Measurements from ENCODE around the gene CAMK1.

Gene CAMK1

DNA sequence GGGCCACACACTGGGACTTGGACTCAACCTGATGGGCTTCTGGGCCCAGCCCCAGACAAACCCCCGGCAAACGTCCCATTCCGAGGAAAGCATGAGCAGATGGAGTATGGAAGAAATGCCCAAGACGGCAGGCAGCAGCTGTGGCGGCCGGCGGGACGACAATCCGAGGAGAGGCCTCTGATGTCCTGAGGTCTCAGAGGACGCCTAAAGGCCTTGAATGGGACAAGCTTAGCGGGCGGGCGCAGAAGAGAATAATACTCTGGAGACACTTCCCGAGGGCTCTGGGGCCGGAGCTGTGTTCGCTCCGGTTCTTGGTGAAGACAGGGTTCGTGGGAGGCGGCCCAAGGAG, 20.5 kb downstream of the CAMK1 start:
- TF ChIP-seq SIN3A (IDR thresholded peaks at IDR 0.05; ENCODE audit: borderline replicate concordance, insufficient read depth, low read length) (no peak), TAF1 (IDR thresholded peaks at IDR 0.05; ENCODE audit: borderline replicate concordance, insufficient read depth, low read length) (no peak), FOXP2 (optimal IDR thresholded peaks at IDR 0.05; ENCODE audit: borderline replicate concordance, extremely low read depth, extremely low read length, insufficient read depth) (no peak), POLR2AphosphoS5 (IDR thresholded peaks at IDR 0.05; ENCODE audit: low read depth, low read length) (no peak)
- TF ChIP-seq, protein P1, sequence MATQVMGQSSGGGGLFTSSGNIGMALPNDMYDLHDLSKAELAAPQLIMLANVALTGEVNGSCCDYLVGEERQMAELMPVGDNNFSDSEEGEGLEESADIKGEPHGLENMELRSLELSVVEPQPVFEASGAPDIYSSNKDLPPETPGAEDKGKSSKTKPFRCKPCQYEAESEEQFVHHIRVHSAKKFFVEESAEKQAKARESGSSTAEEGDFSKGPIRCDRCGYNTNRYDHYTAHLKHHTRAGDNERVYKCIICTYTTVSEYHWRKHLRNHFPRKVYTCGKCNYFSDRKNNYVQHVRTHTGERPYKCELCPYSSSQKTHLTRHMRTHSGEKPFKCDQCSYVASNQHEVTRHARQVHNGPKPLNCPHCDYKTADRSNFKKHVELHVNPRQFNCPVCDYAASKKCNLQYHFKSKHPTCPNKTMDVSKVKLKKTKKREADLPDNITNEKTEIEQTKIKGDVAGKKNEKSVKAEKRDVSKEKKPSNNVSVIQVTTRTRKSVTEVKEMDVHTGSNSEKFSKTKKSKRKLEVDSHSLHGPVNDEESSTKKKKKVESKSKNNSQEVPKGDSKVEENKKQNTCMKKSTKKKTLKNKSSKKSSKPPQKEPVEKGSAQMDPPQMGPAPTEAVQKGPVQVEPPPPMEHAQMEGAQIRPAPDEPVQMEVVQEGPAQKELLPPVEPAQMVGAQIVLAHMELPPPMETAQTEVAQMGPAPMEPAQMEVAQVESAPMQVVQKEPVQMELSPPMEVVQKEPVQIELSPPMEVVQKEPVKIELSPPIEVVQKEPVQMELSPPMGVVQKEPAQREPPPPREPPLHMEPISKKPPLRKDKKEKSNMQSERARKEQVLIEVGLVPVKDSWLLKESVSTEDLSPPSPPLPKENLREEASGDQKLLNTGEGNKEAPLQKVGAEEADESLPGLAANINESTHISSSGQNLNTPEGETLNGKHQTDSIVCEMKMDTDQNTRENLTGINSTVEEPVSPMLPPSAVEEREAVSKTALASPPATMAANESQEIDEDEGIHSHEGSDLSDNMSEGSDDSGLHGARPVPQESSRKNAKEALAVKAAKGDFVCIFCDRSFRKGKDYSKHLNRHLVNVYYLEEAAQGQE (IDR thresholded peaks at IDR 0.05; ENCODE audit: insufficient read depth in 1 of 2, low read depth in 2 of 2, low read length in 2 of 2), result no peak

DNA sequence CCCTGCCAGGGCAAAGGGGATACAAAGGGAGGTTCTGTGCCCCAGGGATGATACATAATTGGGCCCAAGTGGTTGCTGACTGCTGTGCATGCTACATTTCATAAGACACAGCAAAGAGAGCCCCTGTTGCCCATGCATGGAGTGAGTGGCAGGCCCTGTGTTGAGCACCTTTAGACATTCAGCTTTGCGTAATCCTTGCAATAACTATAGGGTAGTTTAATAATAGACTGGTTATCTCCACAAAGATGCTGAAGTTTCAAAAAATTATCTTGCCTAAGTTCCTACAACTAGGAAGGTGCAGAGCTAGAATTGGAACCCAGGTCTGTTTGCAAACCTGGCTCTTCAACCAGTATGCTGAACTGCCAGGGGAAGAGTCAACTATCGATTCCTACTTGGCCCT, 21.7 kb downstream of the CAMK1 start:
- TF ChIP-seq, protein P1 (IDR thresholded peaks at IDR 0.05; ENCODE audit: insufficient read depth in 1 of 2, low read depth in 2 of 2, low read length in 2 of 2), result no peak
- no peak for TF ChIP-seq SIN3A (IDR thresholded peaks at IDR 0.05; ENCODE audit: borderline replicate concordance, insufficient read depth, low read length)
- no peak for TF ChIP-seq TAF1 (IDR thresholded peaks at IDR 0.05; ENCODE audit: borderline replicate concordance, insufficient read depth, low read length)
- TF ChIP-seq POLR2AphosphoS5 (IDR thresholded peaks at IDR 0.05; ENCODE audit: low read depth, low read length), result no peak
- no peak for TF ChIP-seq FOXP2 (optimal IDR thresholded peaks at IDR 0.05; ENCODE audit: borderline replicate concordance, extremely low read depth, extremely low read length, insufficient read depth)

DNA sequence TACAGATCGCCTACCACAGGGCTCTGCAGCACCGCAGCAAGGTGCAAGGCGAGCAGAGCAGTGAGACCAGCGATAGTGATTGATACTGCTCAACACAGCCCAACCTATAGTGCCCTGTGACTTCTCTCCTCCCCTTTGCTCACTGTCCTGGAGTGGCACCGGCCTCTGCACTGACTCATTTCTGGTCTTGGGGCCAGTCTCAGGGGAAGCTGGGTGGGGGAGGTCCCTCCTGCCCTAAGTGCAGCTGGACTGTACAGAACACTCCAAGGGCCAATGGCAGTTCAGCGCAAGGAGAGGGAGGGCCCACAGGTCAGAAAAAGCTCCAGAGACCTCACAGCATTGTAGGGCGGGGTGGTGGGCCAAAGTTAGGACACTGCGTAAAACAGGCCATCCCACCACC, 22.5 kb downstream of the CAMK1 start:
- TF ChIP-seq POLR2AphosphoS5 (IDR thresholded peaks at IDR 0.05; ENCODE audit: low read depth, low read length) (no peak), FOXP2 (optimal IDR thresholded peaks at IDR 0.05; ENCODE audit: borderline replicate concordance, extremely low read depth, extremely low read length, insufficient read depth) (no peak), TAF1 (IDR thresholded peaks at IDR 0.05; ENCODE audit: borderline replicate concordance, insufficient read depth, low read length) (no peak), SIN3A (IDR thresholded peaks at IDR 0.05; ENCODE audit: borderline replicate concordance, insufficient read depth, low read length) (no peak)
- TF ChIP-seq, protein P1 (IDR thresholded peaks at IDR 0.05; ENCODE audit: insufficient read depth in 1 of 2, low read depth in 2 of 2, low read length in 2 of 2), result no peak

DNA sequence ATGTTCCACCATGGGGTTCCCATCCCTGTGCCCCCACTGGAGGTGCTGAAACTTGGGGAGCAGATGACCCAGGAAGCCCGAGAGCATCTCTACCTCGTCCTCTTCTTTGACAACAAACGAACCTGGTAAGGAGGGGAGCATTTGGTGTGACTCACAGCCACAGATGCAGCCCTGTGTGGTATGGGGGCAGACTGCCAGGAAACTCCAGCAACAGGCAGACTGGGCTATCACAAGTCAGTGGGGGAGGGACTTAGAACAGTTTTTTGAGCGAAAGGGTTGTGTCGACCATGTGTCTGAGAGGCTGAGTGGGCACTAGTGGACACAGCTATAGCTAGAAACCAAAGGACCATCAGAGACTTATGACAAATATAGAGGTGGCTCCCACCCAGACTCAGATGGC, 23.4 kb downstream of the CAMK1 start:
- TF ChIP-seq POLR2AphosphoS5 (IDR thresholded peaks at IDR 0.05; ENCODE audit: low read depth, low read length), result no peak
- TF ChIP-seq TAF1 (IDR thresholded peaks at IDR 0.05; ENCODE audit: borderline replicate concordance, insufficient read depth, low read length), result no peak
- TF ChIP-seq SIN3A (IDR thresholded peaks at IDR 0.05; ENCODE audit: borderline replicate concordance, insufficient read depth, low read length), result no peak
- no peak for TF ChIP-seq FOXP2 (optimal IDR thresholded peaks at IDR 0.05; ENCODE audit: borderline replicate concordance, extremely low read depth, extremely low read length, insufficient read depth)
- TF ChIP-seq, protein P1 (IDR thresholded peaks at IDR 0.05; ENCODE audit: insufficient read depth in 1 of 2, low read depth in 2 of 2, low read length in 2 of 2), result no peak

DNA sequence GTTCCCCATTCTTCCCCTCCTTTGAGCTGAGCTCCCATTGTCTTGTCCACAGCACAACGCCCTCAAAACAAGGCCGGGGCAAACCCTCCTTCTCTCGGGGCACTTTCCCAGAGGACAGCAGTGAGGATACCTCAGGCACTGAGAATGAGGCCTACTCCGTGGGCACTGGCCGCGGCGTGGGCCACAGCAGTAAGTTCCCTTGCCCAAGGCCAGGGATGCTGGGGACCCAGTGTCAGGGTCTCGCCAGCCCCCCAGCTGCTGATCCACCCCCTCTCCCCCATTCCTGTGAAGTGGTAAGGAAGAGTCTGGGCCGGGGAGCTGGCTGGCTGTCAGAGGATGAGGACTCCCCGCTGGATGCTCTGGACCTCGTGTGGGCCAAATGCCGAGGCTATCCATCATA, 24.2 kb downstream of the CAMK1 start:
- TF ChIP-seq POLR2AphosphoS5 (IDR thresholded peaks at IDR 0.05; ENCODE audit: low read depth, low read length), result no peak
- TF ChIP-seq SIN3A (IDR thresholded peaks at IDR 0.05; ENCODE audit: borderline replicate concordance, insufficient read depth, low read length), result no peak
